ENCODE measurements around the gene WDR72.

The WDR72 gene

DNA sequence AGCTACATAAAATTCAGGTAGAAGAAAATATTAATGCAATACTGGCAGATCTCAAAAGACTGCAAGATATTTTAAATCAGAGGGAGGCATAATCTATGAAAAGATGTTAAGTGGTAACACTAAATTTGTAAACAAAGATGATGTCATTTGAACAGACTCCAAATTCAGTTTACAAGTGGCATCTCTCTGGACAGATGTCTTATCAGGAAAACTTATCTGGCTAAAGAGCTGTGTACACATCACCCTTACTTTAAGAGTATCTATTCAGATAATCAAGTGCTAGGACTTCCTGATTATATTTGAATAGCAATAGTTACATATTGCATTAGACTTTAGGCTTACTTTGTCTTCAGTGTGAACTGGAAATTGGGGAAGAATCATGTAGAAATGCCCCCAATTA lies 231.5 kb downstream of the WDR72 start:
- TF ChIP-seq CTCF (IDR thresholded peaks at IDR 0.05; ENCODE audit: low read length, missing control alignments), result no peak
- H3K4me3 ChIP-seq (replicated peaks; ENCODE audit: low read depth, low read length), result no peak overlapping the region
- no peak for DNase-seq (ENCODE audit: low read depth)

GRCh38 chr15:53525894-53526293 lies 233.6 kb downstream of the WDR72 start:
- H3K4me3 ChIP-seq (replicated peaks; ENCODE audit: low read depth, low read length), result no peak overlapping the region
- DNase-seq (ENCODE audit: low read depth), result no peak
- TF ChIP-seq CTCF (IDR thresholded peaks at IDR 0.05; ENCODE audit: low read length, missing control alignments), result no peak

DNA sequence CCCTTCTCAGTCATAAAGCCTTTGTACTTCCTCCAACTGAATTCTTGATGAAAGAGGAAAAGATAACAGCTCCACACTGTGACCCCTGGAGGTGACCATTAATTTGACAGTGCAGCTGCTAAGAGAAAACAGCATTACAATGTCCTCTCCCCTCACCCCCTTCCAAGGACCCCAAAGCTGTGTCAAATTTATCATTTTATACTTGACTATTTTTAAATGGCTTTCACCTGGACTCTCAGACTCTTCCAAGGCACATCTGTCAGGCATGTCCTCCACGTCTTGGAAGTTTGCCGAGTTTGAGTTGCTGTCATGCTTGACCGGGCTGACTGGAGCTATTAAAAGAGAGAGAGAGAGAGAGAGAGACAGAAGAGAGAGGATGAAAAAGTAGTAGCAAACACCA lies 236.5 kb downstream of the WDR72 start:
- DNase-seq (ENCODE audit: low read depth), result no peak
- no peak for TF ChIP-seq CTCF (IDR thresholded peaks at IDR 0.05; ENCODE audit: low read length, missing control alignments)

DNA sequence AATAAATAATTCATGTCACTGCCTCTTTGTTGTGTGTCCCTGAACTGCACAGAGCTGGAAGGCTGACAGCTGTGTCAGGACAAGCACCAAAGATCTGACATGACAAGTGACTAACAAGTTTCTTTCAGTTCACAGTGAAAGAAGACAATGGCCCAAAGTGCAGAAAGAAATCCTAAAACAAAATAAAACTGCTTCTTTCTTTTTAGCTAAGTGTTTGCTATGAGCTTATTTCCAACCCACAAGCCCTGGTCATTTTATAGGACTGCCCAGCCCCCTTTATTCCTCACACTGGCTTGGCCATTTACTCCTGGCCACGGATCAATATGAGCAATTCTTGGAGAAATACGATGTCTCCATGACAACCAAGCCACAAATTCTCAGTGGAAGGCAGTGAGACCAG lies 238.5 kb downstream of the WDR72 start:
- no peak for DNase-seq (ENCODE audit: low read depth)
- H3K4me3 ChIP-seq (replicated peaks; ENCODE audit: low read depth, low read length), result no peak overlapping the region
- TF ChIP-seq CTCF (IDR thresholded peaks at IDR 0.05; ENCODE audit: low read length, missing control alignments), result no peak

More for the DNA sequence above, 236.5 kb downstream of the WDR72 start:
- no peak overlapping the region for H3K4me3 ChIP-seq (replicated peaks; ENCODE audit: low read depth, low read length)

DNA sequence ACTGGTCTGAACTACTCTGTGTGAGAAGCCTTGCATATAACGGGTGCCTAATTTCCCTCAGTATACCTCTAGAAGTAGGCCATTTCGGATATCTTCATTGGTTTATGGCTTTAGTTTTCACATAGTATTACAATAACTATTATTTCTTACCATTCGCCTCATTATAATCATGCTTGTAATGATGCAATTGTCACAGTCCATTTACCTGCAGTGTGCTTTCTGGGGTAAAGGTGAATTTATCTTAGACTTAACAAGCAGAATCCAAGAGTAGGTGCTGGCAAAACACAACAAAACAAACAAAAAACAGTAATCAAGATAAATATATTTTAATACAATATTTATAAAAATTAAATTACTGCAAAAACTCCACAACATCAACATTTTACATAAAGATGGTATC lies 246.0 kb downstream of the WDR72 start:
- no peak for TF ChIP-seq CTCF (IDR thresholded peaks at IDR 0.05; ENCODE audit: low read length, missing control alignments)
- no peak overlapping the region for H3K4me3 ChIP-seq (replicated peaks; ENCODE audit: low read depth, low read length)
- no peak for DNase-seq (ENCODE audit: low read depth)

DNA sequence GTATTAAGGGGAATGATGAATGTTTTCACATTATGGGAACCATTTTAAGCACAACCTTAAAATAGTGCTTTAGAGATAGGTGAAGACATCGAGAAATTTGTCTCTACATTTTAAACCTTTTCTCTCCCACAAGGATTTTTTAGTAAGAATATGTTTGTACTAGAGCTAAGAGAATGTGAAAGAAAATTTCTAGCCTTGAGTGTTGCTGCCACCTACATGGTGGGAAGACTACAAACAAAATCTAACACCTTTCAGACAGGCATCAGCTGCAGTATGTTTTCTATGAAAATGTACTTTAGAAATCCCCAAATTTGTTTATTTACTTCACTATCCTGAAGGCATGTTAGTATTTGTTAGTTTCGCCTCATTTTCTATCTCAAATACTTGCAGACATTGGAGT lies 247.4 kb downstream of the WDR72 start:
- H3K4me3 ChIP-seq (replicated peaks; ENCODE audit: low read depth, low read length), result no peak overlapping the region
- DNase-seq (ENCODE audit: low read depth), result no peak
- no peak for TF ChIP-seq CTCF (IDR thresholded peaks at IDR 0.05; ENCODE audit: low read length, missing control alignments)

DNA sequence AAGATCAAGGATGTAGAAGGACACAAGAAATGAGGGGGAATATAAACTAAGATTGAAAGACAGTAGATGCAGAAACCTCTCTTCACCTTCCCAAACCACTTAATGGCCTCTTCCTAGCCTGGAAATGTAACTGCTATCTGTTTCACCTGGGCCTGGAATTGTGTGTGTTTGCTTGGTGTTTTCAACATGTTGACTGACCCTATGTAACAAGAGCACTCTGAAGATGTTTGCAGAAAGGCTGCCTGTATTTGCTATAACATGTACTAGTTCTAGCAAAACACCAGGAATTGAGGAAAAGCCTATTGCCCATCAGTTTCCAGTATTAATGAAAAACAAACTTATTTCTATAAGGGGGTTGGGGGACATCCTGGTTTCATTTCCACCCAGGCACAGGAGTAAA lies 248.3 kb downstream of the WDR72 start:
- no peak for TF ChIP-seq CTCF (IDR thresholded peaks at IDR 0.05; ENCODE audit: low read length, missing control alignments)
- no peak for DNase-seq (ENCODE audit: low read depth)
- no peak overlapping the region for H3K4me3 ChIP-seq (replicated peaks; ENCODE audit: low read depth, low read length)

Data from fibroblast of pulmonary artery (primary cell).